PFSK-1 (cell line): ENCODE measurements around the gene SRSF8.

Experiments
- POLR2AphosphoS5 ChIP-seq: IDR thresholded peaks from 2 replicates; pipeline ENCODE4 v1.6.1; 2012; ENCODE audit warnings: low read depth, mild to moderate bottlenecking, control low read depth, low read length, moderate library complexity
- REST ChIP-seq, 2 experiments: IDR thresholded peaks; 2 replicates each; pipeline versions ENCODE4 v1.6.1 to v1.8.0; 2011 to 2012; ENCODE audit warnings: low read depth in 2 of 2, low read length in 2 of 2, control low read depth in 1 of 2, inconsistent platforms in 1 of 2, mild to moderate bottlenecking in 1 of 2, moderate library complexity in 1 of 2; ENCODE audit not compliant: insufficient read depth in 1 of 2
- SIN3A ChIP-seq: IDR thresholded peaks from 2 replicates; pipeline ENCODE4 v1.6.1; 2012; ENCODE audit warnings: mild to moderate bottlenecking, low read length, moderate library complexity, borderline replicate concordance; ENCODE audit not compliant: insufficient read depth
- TAF1 ChIP-seq: IDR thresholded peaks from 2 replicates; pipeline ENCODE4 v1.6.1; 2012; ENCODE audit warnings: low read length, control low read depth, borderline replicate concordance; ENCODE audit not compliant: insufficient read depth

GRCh38 chr11:95101935-95102334 lies 35.2 kb downstream of the SRSF8 start:
- TF ChIP-seq POLR2AphosphoS5 = no peak
- TF ChIP-seq SIN3A = no peak
- no peak for TF ChIP-seq TAF1
- no peak for TF ChIP-seq REST (IDR thresholded peaks at IDR 0.05; ENCODE audit: insufficient read depth in 1 of 2, low read depth in 2 of 2, low read length in 2 of 2)
